ENCODE data around the gene HPS4. TPM values are rescaled to one million over a fixed set of nuclear protein-coding genes. Genes with fewer than 3 reads are reported as not detected.

Gene HPS4
- total RNA-seq, 1 donor from 2014 or later, result 25.2 TPM

DNA sequence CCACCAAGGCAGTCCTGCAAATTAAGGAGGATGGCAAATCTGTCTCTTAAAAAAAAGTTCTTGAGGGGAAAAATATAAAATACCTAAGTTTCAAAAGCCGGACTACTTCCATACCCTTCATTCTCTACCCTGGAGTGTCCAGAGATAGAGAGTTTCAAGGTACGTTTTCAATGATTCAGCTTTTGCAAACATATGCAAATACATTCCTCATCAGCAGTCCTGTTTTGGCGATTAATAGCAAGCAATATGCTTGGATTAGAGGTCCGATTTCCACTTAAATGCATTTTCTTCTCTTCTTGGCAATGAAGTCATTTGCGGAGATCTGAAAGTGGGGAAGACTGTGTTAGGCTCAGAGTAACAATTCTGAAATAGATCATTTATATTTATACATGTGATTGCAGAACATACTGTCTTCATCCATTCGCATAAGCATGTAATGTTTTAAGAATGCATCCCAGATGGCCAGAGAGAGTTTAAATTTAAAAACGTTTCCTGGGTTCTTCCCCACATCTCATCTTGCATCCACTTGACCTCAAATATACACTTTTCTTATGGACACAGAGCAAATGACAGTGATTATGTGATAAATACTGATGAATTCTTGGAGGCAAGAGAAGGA, 42.5 kb upstream of the HPS4 start:
- no peaks in the 10 kb centered on the region for H3K9me3 Mint-ChIP-seq (ENCODE audit: unreplicated experiment)
- Histone ChIP-seq H3K36me3 (ENCODE audit: insufficient read depth, low read length) (peaks cover 17% of the 10 kb centered on the region), H3K9ac (ENCODE audit: low read length) (no peak overlapping the region), H2AFZ (ENCODE audit: low read depth, low read length) (no peak overlapping the region), H3K4me3 (ENCODE audit: insufficient read depth, low read depth, low read length) (no peak overlapping the region), H3K27ac (ENCODE audit: low read depth, low read length) (no peak overlapping the region), H3K4me1 (ENCODE audit: insufficient read depth, low read length) (no peaks in the 10 kb centered on the region), H3K9me3 (ENCODE audit: insufficient read depth, low read depth, low read length) (no peaks in the 10 kb centered on the region), H3K27me3 (ENCODE audit: insufficient read depth, low read length) (no peaks in the 10 kb centered on the region), H3K4me2 (ENCODE audit: low read length) (no peak overlapping the region), H4K20me1 (ENCODE audit: insufficient read depth, low read length) (no peaks in the 10 kb centered on the region), H3K79me2 (ENCODE audit: insufficient read depth, low read length) (no peaks in the 10 kb centered on the region)
- no peak for FAIRE-seq
- TF ChIP-seq EZH2 (IDR thresholded peaks at IDR 0.05; ENCODE audit: insufficient read depth, low read length), result no peak
- TF ChIP-seq, protein P1, sequence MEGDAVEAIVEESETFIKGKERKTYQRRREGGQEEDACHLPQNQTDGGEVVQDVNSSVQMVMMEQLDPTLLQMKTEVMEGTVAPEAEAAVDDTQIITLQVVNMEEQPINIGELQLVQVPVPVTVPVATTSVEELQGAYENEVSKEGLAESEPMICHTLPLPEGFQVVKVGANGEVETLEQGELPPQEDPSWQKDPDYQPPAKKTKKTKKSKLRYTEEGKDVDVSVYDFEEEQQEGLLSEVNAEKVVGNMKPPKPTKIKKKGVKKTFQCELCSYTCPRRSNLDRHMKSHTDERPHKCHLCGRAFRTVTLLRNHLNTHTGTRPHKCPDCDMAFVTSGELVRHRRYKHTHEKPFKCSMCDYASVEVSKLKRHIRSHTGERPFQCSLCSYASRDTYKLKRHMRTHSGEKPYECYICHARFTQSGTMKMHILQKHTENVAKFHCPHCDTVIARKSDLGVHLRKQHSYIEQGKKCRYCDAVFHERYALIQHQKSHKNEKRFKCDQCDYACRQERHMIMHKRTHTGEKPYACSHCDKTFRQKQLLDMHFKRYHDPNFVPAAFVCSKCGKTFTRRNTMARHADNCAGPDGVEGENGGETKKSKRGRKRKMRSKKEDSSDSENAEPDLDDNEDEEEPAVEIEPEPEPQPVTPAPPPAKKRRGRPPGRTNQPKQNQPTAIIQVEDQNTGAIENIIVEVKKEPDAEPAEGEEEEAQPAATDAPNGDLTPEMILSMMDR (IDR thresholded peaks at IDR 0.05; ENCODE audit: insufficient read depth, low read depth, low read length), result no peak
- no peaks in the 10 kb centered on the region for H3K27me3 Mint-ChIP-seq (ENCODE audit: low read depth, unreplicated experiment)
- no peak for DNase-seq (ENCODE audit: low read depth)
- no peak overlapping the region for H3K4me3 Mint-ChIP-seq (ENCODE audit: unreplicated experiment)
- peaks cover 3% of the 10 kb centered on the region for H3K4me1 Mint-ChIP-seq (ENCODE audit: low read depth, unreplicated experiment)
- no peak overlapping the region for H3K27ac Mint-ChIP-seq (ENCODE audit: unreplicated experiment)
- H3K36me3 Mint-ChIP-seq (ENCODE audit: low read depth, unreplicated experiment), result peaks cover 15% of the 10 kb centered on the region

DNA sequence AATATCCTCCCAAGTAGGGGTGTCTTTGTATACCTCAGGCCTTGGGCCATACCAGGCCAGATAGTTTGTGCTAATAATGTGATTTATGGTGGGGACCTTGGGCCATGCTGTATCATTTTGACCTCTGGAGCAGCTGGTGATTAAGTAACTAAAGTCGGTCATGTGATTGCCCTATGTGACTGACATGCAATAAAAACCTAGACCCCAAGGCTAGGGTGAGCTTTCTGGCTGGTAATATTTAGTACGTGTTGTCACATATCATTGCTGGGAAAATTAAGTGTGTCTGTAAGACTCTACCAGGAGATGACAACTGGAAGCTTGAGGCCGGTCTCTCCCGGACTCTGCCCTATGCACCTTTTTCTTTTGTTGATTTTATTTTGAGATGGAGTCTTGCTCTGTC, 41.3 kb upstream of the HPS4 start:
- Mint-ChIP-seq H3K27ac (ENCODE audit: unreplicated experiment) (no peak overlapping the region), H3K4me1 (ENCODE audit: low read depth, unreplicated experiment) (peaks cover 3% of the 10 kb centered on the region), H3K27me3 (ENCODE audit: low read depth, unreplicated experiment) (no peaks in the 10 kb centered on the region), H3K36me3 (ENCODE audit: low read depth, unreplicated experiment) (peaks cover 14% of the 10 kb centered on the region), H3K4me3 (ENCODE audit: unreplicated experiment) (no peak overlapping the region), H3K9me3 (ENCODE audit: unreplicated experiment) (no peaks in the 10 kb centered on the region)
- Histone ChIP-seq H3K4me3 (ENCODE audit: insufficient read depth, low read depth, low read length) (no peak overlapping the region), H3K36me3 (ENCODE audit: insufficient read depth, low read length) (peaks cover 15% of the 10 kb centered on the region), H3K9me3 (ENCODE audit: insufficient read depth, low read depth, low read length) (no peaks in the 10 kb centered on the region), H3K9ac (ENCODE audit: low read length) (no peak overlapping the region), H3K27me3 (ENCODE audit: insufficient read depth, low read length) (no peaks in the 10 kb centered on the region), H3K4me1 (ENCODE audit: insufficient read depth, low read length) (no peaks in the 10 kb centered on the region), H3K27ac (ENCODE audit: low read depth, low read length) (no peak overlapping the region), H4K20me1 (ENCODE audit: insufficient read depth, low read length) (no peaks in the 10 kb centered on the region), H3K79me2 (ENCODE audit: insufficient read depth, low read length) (no peaks in the 10 kb centered on the region), H3K4me2 (ENCODE audit: low read length) (no peak overlapping the region), H2AFZ (ENCODE audit: low read depth, low read length) (no peak overlapping the region)
- no peak for FAIRE-seq
- DNase-seq (ENCODE audit: low read depth), result no peak
- TF ChIP-seq, protein P1 (IDR thresholded peaks at IDR 0.05; ENCODE audit: insufficient read depth, low read depth, low read length), result no peak
- no peak for TF ChIP-seq EZH2 (IDR thresholded peaks at IDR 0.05; ENCODE audit: insufficient read depth, low read length)

DNA sequence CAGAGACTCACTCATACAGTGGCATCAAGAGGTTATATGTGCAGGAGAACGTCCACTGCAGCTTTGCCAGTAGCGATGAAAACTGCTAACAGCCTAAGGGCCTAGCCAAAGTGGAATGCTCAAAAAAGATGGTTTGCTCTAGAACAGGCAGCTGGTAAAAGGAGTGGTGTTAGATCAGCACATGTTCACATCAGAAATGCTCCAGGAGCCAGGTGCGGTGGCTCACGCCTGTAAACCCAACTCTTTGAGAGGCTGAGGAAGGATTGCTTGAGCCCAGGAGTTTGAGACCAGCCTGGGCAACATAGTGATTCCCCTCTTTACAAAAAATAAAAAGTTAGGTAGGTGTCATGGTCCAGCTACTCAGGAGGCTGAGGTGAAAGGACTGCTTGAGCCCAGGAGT, 39.0 kb upstream of the HPS4 start:
- Mint-ChIP-seq H3K4me3 (ENCODE audit: unreplicated experiment) (no peak overlapping the region), H3K36me3 (ENCODE audit: low read depth, unreplicated experiment) (peaks cover 14% of the 10 kb centered on the region), H3K27me3 (ENCODE audit: low read depth, unreplicated experiment) (no peaks in the 10 kb centered on the region), H3K9me3 (ENCODE audit: unreplicated experiment) (no peaks in the 10 kb centered on the region), H3K4me1 (ENCODE audit: low read depth, unreplicated experiment) (peaks cover under 1% of the 10 kb centered on the region), H3K27ac (ENCODE audit: unreplicated experiment) (no peak overlapping the region)
- Histone ChIP-seq H3K79me2 (ENCODE audit: insufficient read depth, low read length) (no peaks in the 10 kb centered on the region), H3K9ac (ENCODE audit: low read length) (no peak overlapping the region), H3K27me3 (ENCODE audit: insufficient read depth, low read length) (no peaks in the 10 kb centered on the region), H3K27ac (ENCODE audit: low read depth, low read length) (no peak overlapping the region), H3K4me3 (ENCODE audit: insufficient read depth, low read depth, low read length) (no peak overlapping the region), H2AFZ (ENCODE audit: low read depth, low read length) (no peak overlapping the region), H3K9me3 (ENCODE audit: insufficient read depth, low read depth, low read length) (no peaks in the 10 kb centered on the region), H3K36me3 (ENCODE audit: insufficient read depth, low read length) (peaks cover 9% of the 10 kb centered on the region), H3K4me1 (ENCODE audit: insufficient read depth, low read length) (no peaks in the 10 kb centered on the region), H4K20me1 (ENCODE audit: insufficient read depth, low read length) (no peaks in the 10 kb centered on the region), H3K4me2 (ENCODE audit: low read length) (no peak overlapping the region)
- no peak for FAIRE-seq
- no peak for TF ChIP-seq EZH2 (IDR thresholded peaks at IDR 0.05; ENCODE audit: insufficient read depth, low read length)
- TF ChIP-seq, protein P1 (IDR thresholded peaks at IDR 0.05; ENCODE audit: insufficient read depth, low read depth, low read length), result no peak
- DNase-seq (ENCODE audit: low read depth), result no peak
